ENCODE measurements around the gene MYO7A. TPM values are rescaled to one million over a fixed set of nuclear protein-coding genes. Genes with fewer than 3 reads are reported as not detected.

The MYO7A gene
- total and polyA plus RNA-seq, 2 donors (not counting 3 experiments of a cell fraction or from before 2014, with no cell fraction given): 1.3 to 3.6 TPM

DNA sequence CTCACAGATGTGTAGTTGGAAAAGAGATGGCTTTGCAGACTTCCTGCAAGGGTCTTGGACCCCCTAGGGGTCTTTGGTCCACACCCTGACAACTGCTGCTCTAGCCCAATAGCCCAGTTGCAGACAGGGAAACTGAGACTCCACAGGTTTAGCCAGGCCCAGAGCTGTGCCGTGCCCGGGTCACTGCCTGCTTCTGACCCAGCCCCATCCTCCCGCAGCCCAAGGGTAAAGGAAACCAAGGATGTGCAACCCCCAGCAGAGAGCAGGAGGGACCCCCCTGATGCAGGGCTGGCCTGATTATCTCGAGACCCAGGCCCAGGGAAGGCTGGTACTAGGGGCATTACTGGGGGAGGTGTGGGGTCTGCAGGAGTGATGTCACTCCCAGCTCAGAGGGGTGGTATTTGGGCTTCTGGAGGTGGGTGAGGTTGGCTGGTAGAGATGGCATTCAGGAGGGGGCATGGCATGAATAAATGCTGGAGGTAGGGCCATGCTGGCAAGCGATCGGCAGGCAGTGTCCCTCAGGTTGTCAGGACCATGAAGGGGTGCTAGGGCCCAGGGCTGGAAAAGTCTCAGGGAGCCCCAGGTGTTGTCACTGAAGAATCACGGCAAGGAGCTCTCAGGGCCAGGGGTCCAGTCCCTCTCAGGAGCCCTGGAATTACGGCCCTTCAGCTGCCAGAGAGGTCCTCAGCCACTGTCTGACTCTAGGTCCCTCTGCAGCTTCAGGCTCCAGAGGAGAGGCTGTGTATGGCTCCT is 21.1 kb downstream of the MYO7A start:
- TF ChIP-seq, protein P1, sequence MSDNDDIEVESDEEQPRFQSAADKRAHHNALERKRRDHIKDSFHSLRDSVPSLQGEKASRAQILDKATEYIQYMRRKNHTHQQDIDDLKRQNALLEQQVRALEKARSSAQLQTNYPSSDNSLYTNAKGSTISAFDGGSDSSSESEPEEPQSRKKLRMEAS (IDR thresholded peaks at IDR 0.05; ENCODE audit: insufficient read depth, insufficient read length): no peak
- no peak for TF ChIP-seq JUN (IDR thresholded peaks at IDR 0.05; ENCODE audit: borderline replicate concordance, insufficient read depth, insufficient read length, low read depth)
- Histone ChIP-seq H3K27ac (ENCODE audit: insufficient read depth, low read depth, low read length) (no peak overlapping the region), H3K9me1 (replicated peaks; ENCODE audit: control insufficient read depth, extremely low read depth, insufficient read depth, low read length) (no peaks in the 10 kb centered on the region), H3K27me3 (ENCODE audit: control insufficient read depth in 2 of 2, insufficient read depth in 2 of 2, low read length in 2 of 2) (peaks cover 0 to 3% of the 10 kb centered on the region in 2 experiments), H4K20me1 (replicated peaks; ENCODE audit: control insufficient read depth, extremely low read depth, insufficient read depth, low read length) (no peaks in the 10 kb centered on the region), H3K4me3 (replicated peaks in 1 of 3; ENCODE audit: insufficient read depth in 1 of 3, low read depth in 1 of 3, low read length in 3 of 3) (no peak overlapping the region), H3K9me3 (replicated peaks; ENCODE audit: control insufficient read depth, insufficient read depth, low read length) (no peaks in the 10 kb centered on the region), H3K4me1 (ENCODE audit: control insufficient read depth, extremely low read depth, insufficient read depth, low read length) (no peaks in the 10 kb centered on the region), H3K9ac (replicated peaks; ENCODE audit: extremely low read depth, insufficient read depth, low read length) (no peak overlapping the region), H3K4me2 (ENCODE audit: insufficient read depth, low read length) (no peak overlapping the region), H2AFZ (ENCODE audit: low read depth, low read length) (no peak overlapping the region), H3K79me2 (ENCODE audit: control insufficient read depth, insufficient read depth, low read length) (no peaks in the 10 kb centered on the region), H3K36me3 (ENCODE audit: control insufficient read depth in 2 of 2, extremely low read depth in 1 of 2, insufficient read depth in 2 of 2, low read length in 2 of 2) (no peaks in the 10 kb centered on the region)
- dilution Hi-C loops (cut with MboI; ENCODE audit: extremely low pct_ligation_motif_present, low sequenced_read_pairs): no loop called here
- intact Hi-C loops (cut with micrococcal nuclease): no loop called here
- BruUV-seq (replicated peaks): no TSS peak
- DNase-seq (ENCODE audit: low read depth, low spot score): no peak
- ChIA-PET POLR2A (no interaction called here), CTCF (interaction anchor here (1.0 to 1.7 kb wide), 3 partner anchors 22 to 399 kb away, joined by 3 to 11 read pairs (median 3); no protein-coding TSS in a partner anchor)
- FAIRE-seq: no peak

DNA sequence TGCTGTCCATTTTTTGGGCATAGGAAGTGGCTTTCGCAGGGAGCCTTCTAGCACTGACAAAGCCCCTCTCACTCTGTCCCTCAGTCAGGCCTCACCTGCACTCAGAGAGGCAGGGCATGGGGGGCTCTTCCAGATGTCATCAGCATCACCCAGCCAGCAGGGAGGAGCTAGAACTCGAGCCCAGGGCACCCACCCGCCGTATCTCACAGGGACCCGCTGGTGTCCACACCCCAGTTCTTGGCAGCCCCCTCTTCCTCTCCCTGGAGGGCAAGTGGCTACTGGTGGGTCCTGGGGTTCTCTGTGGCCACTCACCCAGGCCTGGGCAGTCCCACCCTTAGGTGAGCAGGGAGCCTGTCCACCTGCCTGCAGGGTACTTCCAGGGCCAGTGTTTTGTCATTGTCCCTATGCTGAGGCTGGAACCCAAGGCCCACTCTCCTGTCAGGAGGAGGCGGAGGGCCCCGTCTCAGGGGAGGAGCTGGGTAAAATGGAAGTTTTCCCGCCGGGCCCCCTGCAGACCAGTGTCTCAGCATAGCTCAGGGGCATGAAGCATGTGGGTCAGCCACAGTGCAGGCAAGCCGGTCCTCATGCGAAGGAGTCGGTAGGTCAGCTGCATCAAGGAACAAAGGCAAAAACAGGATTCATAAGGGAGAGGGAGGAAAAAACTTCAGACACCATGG is 21.8 kb downstream of the MYO7A start:
- no peaks in the 10 kb centered on the region for H3K9me3 ChIP-seq (replicated peaks; ENCODE audit: control insufficient read depth, insufficient read depth, low read length)
- H3K4me2 ChIP-seq (ENCODE audit: insufficient read depth, low read length): no peak overlapping the region
- no peak overlapping the region for H3K9ac ChIP-seq (replicated peaks; ENCODE audit: extremely low read depth, insufficient read depth, low read length)
- intact Hi-C loops (cut with micrococcal nuclease) (no loop called here), dilution Hi-C loops (cut with MboI; ENCODE audit: extremely low pct_ligation_motif_present, low sequenced_read_pairs) (no loop called here)
- H3K79me2 ChIP-seq (ENCODE audit: control insufficient read depth, insufficient read depth, low read length): no peaks in the 10 kb centered on the region
- POLR2A ChIA-PET: no interaction called here
- no peaks in the 10 kb centered on the region for H3K4me1 ChIP-seq (ENCODE audit: control insufficient read depth, extremely low read depth, insufficient read depth, low read length)
- FAIRE-seq (no peak), DNase-seq (ENCODE audit: low read depth, low spot score) (no peak)
- H3K27ac ChIP-seq (ENCODE audit: insufficient read depth, low read depth, low read length): no peak overlapping the region
- H3K9me1 ChIP-seq (replicated peaks; ENCODE audit: control insufficient read depth, extremely low read depth, insufficient read depth, low read length): no peaks in the 10 kb centered on the region
- H3K36me3 ChIP-seq (ENCODE audit: control insufficient read depth in 2 of 2, extremely low read depth in 1 of 2, insufficient read depth in 2 of 2, low read length in 2 of 2): no peaks in the 10 kb centered on the region
- H3K27me3 ChIP-seq (ENCODE audit: control insufficient read depth in 2 of 2, insufficient read depth in 2 of 2, low read length in 2 of 2): peaks cover 0 to 3% of the 10 kb centered on the region in 2 experiments
- TF ChIP-seq JUN (IDR thresholded peaks at IDR 0.05; ENCODE audit: borderline replicate concordance, insufficient read depth, insufficient read length, low read depth) (no peak), MYC (IDR thresholded peaks at IDR 0.05; ENCODE audit: low read depth, low read length) (no peak), EZH2 (IDR thresholded peaks at IDR 0.05; ENCODE audit: borderline replicate concordance, low read depth, low read length, severe bottlenecking) (no peak), GATA2 (IDR thresholded peaks at IDR 0.05; ENCODE audit: insufficient read depth, insufficient read length, low read depth, low read length) (no peak), POLR2A (IDR thresholded peaks at IDR 0.05; ENCODE audit: low read depth, low read length) (no peak)
- no TSS peak for BruUV-seq (replicated peaks)
- H3K4me3 ChIP-seq (replicated peaks in 1 of 3; ENCODE audit: insufficient read depth in 1 of 3, low read depth in 1 of 3, low read length in 3 of 3): no peak overlapping the region
- no peaks in the 10 kb centered on the region for H4K20me1 ChIP-seq (replicated peaks; ENCODE audit: control insufficient read depth, extremely low read depth, insufficient read depth, low read length)
- CTCF ChIA-PET: interaction anchor here (0.9 to 1.7 kb wide), 4 partner anchors 8 to 470 kb away, joined by 3 to 11 read pairs (median 3); no protein-coding TSS in a partner anchor
- H2AFZ ChIP-seq (ENCODE audit: low read depth, low read length): no peak overlapping the region

Measured in endothelial cell of umbilical vein (primary cell).